EH (cell line): ENCODE data around the gene PSTPIP1.
A peak's percentile ranks its signal among the peaks of the same experiment; 100 is the strongest.
"Not testable (repeated sequence)": the region's sequence is repeated elsewhere in the genome, so short reads cannot be mapped to it uniquely, and the experiment has no call there.

Experiments used
- DNase-seq: peaks from one replicate; pipeline ENCODE4 v3.0.0-alpha.2; 2015; ENCODE audit warnings: low read depth

PSTPIP1 gene

DNA sequence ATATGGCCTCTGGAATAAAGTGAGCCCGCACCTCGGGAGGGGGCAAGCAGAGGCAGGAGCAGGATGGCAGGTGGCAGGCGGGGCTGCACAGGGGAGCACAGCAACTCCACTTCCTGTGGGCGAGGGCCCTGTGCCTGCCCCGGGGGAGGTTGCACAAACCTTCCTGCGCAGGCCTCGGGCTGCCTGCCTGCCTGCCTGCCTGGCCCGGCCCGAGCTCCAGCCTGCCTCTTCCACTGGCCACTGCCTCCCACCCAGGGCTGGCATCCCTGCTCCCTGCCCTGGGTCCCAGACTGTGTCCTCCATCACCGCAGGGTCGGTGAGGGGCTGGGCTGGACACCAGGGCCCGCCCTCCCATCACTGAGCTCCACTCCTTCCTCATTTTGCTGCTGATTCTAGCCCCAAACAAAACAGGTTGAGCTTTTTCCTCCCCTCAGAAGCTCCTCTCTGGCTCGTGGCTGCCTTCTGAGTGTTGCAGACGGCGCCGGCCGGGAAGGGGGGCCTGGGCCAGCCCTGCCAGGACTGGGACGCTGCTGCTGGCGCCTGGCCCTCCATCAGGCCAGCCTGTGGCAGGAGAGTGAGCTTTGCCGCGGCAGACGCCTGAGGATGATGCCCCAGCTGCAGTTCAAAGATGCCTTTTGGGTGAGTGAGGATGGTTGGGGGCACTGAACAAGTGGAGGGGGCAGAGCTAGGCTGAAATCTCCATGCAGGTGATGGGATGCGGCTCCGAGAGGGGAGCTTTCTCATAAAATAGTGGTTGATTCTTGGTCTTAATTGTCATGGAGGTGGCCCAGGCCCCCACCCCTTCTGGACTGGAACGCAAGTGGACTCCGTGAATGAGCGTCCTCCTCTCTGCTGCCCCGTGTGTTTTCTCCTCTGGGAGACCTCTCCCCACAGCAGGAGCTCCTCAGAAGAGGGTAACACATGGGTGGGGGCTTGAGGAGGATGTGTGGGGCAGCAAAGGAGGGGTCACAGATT lies at the start of gene PSTPIP1:
PSTPIP1 (plus strand) TSS at position 156 of the 975 bp plus-strand sequence; CDS start at position 604, 448 bp downstream.
- DNase-seq = no peak

DNA sequence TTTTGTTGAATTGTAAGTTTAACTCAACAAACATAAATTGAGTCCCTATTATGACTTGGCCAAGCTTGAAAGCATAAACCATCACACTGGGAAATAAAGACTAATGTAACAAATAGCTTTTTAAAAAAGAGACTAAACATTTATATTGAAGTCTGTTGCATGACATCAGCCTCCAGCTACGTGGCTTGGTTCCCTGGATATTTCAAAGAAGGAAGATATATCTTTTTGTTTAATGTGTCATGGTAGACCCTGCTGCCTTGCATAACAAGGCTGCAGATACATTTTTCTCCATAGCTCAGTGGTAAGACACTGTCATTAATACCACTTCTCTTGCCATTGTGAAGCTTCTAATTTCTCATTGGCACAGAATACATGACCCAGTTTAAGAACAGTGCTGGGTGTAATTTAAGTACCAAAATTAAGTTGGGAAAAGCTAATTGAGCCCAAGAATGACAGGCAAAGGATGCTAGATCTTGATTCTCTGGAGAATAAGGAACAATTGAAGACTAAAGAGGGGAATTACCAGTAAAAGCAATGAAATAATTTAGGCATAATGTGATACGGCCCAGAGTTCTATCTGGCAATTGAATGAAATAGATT lies 49.3 kb upstream of the PSTPIP1 start:
- no peak for DNase-seq

DNA sequence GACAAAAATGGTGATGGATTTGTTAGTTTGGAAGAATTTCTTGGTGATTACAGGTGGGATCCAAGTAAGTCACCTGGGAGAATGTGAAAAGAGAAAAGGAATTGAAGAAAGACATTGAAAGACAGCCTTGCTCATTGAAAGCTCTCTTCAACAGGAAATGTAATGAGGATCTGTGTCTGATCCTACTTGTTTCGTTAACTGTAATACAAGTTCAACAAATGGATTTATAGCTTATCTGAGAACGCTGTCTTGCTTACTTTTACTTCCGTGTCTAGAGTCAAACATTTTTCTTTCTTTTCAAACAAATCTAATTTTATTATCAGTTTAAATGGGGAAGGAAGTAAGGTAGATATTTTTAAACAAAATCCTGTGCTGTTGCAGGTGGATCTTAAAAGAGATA lies 47.5 kb upstream of the PSTPIP1 start:
- DNase-seq = no peak

DNA sequence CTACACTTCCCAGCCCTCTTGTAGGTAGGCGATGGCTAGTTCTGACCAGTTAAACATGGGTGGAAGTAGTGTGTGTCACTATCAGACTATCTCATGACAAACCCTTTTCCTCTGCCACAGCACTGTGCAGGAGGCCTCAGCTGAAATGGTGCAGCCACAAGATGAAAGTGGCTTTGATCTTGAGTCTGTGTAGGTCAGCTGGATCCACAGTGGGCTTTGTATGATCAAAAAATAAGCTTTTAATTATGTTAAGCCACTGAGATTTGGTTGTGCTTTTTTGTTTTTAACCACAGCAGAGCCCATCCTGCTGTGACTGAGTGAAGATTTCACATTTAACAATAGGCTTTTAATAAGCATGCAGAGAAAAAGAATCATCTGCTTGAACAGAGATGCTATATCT lies 43.7 kb upstream of the PSTPIP1 start:
- no peak for DNase-seq

DNA sequence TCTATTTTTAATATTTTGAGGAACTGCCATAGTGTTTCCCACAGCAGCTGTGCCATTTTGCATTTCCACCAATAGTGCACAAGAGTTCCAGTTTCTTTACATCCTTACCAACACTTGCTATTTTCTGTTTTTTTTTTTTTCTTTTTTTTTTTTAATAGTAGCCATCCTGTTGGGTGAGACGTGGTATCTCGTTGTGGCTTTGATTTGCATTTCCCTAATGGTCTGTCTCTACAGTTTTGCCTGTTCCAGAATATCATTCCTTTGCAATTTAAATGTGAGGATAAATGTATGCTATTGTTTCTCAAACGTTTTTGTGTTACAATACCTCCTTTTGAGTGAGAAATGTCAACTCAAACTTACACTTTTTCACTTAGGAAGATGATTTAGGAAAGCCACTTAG lies 41.0 kb upstream of the PSTPIP1 start:
- DNase-seq = no peak

DNA sequence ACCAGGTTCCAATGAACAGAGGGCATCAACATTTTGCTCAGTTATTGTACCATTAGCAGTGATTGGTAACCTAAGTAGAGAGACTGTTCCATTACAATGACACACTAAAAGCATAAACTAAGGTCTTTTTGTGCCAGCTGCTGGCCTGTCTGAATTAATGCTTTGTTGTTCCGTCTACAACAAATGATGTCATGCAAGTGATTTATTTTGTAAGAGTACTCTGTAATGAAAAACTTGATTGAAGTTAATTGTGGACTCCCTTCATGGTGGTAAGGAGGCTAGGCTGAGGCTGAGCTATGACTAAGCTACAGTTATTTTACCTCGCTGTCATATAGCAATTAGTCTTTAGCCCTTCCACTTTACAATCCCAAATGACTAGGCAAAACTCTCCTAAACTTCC lies 40.2 kb upstream of the PSTPIP1 start:
- DNase-seq = peak; percentile 9

DNA sequence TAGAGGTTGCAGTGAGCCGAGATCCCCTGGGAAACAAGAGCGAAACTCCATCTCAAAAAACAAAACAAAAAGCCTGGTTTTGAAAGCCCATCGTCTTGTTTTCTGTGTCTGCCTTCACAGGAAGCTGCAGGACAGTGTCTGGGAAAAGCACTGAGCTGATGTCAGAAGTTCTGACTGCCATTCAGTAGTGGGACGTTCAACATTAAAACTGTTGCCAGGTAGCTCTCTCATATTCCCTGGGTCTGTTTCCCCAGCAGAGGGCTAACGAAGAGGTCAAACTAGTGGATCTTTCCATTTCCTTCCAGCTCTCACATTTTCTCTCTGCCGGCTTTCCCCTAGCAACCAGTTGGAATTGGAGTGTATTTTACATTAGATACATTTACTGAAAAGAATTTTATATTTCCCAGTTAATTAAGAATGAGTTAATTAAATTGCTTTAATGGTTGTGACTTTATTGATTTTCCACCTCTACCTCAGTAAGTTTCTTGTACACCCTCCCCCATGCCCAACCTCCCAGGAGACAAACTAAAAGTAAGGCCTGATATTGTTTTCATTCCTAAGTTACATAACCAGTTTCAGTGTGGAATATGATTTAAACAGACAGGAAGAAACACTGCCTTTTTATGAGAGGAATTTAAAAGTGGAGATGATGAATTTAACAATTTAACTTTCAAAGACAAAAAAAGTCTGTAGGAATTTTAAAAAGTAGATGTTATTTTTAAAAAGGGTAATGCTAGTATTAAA lies 33.5 kb upstream of the PSTPIP1 start:
- no peak for DNase-seq

DNA sequence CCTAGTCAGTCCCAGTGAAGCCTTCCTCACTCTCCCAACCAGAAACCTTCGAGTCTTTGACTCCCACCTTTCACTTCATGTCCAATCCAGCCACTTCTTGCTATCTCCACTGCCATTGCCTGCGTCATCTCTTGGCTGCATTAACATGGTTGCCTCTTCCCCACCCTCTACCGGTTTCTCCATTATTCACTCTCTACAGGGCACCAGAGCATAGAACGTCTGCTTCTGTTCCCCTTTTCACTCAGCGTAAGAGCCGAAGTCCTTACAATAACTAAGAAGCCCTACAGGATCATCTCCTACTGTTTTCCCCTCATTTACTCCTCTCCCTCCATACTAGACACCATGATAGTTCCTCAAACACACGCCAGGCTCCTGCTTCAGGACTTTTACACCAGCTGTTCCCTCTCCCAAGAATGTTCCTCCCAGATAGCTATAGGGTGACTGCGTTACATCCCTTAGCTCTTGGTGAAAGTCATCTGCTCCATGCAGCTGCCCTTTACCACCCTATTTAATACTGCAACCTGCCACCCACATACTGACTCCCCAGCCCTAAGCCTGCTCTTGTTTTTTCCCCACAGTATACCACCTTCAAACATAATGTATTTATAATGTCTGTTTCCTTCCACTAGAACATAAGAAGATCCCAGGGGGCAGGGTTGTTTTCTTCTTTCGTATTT lies 32.5 kb upstream of the PSTPIP1 start:
- no peak for DNase-seq

DNA sequence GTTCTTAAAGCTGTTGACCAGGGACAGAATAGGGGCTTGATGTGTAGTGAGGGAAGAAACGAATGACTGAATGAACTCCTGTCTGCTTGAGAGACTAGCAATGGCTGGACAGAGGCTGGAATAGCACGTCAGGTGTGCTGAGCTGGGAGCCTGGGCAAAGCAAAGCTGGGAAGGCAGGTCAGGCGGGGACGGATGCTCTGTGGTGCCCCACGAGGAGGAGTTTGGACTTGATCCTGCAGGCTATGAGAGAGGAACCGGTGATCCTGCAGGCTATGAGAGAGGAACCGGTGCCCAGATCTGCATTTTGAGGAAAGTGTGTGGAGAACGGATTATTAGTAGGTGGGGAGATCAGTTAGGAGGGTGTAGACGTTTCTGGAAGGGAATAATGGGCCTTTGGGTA lies 31.3 kb upstream of the PSTPIP1 start:
- no peak for DNase-seq

DNA sequence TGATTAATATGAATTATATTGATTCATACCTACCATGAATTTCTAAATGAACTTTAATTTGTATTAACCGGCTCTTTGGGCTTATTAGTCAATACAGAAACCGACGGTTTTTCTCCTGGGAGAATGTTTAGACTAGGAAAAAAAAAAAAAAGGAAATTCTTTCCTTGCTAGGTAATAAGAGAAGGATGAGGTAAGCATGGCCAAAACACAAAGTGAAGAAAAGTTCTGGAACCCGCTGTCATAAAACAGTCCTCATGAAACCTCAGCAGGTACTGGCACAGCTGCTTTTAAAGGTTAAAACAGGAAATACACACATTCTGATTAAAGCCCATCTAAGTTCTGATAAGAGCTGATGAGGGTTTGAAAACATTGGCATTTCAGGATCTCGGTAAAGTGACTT lies 30.8 kb upstream of the PSTPIP1 start:
- no peak for DNase-seq

DNA sequence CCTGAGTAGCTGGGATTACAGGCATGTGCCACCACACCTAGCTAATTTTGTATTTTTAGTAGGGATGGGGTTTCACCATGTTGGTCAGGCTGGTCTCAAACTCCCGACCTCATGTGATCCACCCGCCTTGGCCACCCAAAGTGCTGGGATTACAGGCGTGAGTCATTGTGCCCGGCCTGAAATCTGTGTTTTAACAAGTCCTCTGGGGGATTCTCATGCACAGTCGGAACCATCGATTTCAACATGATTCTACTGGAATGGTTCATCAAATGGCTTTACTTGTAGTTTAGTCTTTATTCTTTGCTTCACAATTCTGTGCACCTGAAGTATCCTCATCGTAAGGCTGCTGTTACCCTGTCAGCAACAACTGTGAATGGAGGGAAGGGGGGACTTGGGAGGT lies 28.9 kb upstream of the PSTPIP1 start:
- DNase-seq = not testable (repeated sequence)

DNA sequence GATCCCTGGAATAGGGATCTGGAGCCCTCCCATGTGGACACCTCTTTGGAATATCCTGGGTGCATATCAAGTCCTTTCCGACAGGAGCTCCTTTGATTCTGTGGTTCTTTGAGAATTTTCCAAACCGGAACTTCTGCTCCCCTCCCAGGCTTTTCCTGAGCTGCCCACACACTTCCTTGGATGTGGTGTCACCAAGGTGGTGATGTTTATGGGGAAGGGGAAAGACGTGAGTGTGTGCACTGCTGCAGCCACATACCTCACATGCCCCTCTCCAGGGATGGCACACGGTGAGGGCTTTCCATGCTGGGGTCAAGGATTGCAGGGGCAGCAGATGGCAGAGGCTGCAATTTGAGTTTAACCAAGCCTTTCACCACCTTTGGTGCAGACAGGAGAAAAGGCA lies 27.9 kb upstream of the PSTPIP1 start:
- no peak for DNase-seq

DNA sequence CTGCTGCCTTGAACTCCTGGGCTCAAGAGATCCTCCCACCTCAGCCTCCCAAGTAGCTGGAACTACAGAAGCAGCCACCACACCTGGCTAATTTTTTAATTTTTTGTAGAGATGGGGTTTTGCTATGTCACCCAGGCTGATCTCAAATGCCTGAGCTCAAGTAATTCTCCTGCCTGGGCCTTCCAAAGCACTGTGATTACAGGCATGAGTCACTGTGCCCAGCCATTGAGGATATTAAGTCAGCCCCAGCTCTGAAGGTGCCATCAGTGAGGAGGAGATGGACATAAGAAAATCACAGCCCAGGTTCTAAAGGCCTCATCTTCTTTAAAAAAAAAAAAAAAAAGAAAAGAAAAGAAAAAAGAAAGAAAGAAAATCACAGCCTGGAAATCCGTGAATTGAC lies 26.6 kb upstream of the PSTPIP1 start:
- peak; percentile 21 for DNase-seq

DNA sequence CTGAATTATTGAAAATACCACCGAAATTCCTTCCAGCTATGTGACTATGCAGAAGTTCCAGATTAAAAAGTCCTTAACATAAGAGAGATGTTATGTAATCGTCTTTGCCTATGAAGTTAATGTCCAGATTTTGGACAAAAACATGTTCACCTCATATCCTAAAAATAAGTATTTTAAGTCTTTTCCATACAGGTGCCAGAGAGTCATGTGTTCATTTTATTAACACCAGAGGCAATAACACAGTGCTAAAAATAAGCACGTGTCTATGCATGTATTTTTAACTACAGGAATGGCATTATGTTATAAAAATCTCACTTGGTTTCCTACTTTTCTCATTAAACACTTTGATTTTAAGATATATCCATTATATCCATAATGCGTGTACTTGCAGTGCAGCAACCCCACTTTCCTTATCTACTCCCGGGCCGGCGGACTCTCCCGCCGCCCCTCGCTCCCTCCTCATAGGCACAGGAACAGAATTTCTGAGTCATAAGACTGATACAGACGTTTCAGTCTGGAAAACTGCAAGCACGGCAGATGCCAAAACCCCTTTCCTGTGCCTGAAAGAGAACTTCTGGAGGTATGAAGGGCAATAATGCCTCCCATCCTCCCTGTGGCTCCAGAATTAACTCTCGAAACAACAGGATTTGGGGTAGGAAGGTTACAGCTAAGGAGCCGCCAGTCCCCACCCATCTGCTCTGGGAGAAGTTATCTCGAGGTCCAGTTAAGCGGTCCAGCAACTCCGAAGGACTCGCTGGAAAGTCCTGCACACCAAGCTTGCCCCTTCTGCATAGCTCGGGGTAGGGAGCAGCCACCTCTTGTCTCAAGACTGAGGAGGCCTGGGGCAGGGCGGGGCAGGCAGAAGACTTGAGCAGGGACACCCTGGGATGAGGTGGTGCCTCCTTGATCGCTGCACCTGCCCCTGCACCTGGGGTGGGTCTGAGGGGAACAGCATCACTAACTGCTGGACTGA lies 22.3 kb upstream of the PSTPIP1 start:
- DNase-seq = no peak

DNA sequence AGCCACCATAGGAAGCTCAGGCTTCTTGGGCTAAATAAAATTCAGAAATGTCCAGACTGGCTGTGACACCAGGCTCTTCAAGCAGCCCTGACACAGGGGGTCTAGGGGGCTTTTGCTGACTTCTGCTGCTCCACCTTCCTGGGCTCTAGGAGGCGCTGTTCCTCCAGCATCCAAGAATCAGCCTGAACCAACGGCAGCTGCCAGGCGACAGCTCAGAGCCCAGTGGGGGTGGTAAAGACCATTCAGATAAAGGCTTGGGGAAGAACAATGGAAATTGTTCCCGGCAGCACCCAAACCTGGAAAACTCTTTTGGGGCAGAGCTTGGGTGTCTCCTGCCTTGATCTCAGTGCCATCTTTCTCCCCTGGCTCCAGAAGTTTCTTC lies 21.6 kb upstream of the PSTPIP1 start:
- DNase-seq = peak; percentile 40

DNA sequence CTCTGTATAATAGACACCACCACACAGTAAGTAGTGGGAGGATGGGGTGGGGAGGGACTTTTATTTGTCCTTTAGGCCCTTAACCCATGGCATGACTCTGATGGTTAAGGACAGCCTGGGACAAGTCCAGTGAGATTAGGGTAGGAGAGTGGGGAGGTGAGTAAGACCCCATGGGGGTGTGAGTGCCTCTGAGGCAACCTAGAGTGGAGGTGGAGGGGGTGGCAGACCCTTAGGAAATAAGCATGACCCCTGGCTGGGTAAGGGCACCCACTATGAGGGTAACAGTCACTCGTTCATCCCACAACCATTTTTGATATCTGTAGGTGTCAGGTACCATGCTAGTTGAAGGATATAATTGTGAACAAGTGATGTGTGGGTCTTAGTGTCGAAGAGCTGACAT lies 21.0 kb upstream of the PSTPIP1 start:
- DNase-seq = no peak

DNA sequence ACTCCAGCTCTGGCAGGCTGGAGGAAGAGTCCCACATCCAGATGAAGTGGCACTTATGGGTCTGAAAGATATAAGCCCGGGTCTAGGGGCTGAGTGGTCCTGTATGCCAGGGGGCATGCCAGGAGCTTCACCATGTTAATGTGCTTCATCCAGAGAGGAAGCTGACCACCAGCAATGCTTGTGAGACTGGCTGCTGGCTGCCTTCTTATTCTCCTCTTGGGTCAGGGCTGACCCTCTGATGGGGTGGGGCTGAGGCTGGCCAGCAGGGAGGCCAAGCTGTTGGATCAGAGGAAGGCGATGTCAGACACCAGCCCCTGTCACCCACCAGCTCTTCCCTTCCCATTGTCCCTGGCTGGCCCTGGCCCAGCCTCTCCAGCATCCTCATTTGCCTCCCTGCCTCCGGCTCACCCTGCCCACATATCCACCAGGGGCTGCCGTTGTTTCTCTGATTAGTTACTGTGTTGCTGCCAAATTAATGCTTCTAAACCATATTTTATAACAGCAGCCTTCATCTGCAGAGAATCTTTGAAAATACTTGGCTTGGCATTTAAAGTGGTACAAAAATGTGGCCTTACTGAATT lies 20.4 kb upstream of the PSTPIP1 start:
- DNase-seq = no peak

DNA sequence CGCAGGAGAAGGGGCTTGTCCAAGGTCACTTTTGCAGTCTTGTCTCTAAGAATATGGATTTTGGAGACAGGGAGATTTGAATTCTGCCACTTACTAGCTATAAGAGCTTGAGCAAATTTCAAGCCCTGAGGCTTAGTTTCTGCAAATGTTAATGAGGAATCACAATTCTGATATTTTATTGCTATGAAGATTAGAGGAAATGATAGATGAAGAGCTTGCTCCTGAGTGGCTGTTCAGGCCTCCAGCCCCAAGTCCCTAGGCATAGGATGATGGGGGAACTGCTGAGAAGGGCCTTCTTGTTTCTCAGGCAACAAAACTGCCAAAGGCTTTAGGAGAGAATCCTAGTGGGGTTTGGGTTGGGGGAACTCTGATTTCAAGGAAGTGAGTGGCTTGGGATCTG lies 18.8 kb upstream of the PSTPIP1 start:
- DNase-seq = no peak

DNA sequence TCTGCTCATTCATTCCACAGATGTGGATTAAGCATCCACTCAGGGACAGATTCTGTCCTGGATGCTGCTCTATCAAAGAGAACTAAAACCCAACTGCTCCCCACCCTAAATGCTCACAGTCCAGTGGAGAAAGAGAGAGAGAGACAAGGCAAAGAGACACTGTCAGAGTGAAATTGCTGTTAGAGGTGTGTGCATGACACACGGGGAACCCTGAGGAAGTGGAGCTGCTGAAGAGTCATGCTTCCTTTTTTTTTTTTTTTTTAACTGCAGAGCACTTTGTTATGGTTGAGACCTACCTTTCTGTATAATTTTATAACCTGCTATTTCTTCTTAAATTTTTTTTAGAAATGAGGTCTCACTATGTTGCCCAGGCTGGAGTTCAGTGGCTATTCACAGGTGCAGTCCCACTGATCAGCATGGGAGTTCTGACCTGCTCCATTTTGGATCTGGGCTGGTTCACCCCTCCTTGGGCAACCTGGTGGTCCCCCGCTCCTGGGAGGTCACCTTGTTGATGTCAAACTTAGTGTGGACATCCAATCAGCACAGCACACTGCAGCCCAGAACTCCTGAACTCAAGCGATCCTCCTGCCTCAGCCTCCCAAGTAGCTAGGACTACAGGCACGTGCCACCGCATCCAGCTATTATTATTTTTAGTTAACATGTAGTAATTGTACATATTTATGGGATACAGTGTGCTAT lies 18.2 kb upstream of the PSTPIP1 start:
- no peak for DNase-seq
